GM19328 (cell line): ENCODE data around the gene IL23R.

Source experiments
- ATAC-seq: cut with Tn5 transposase; IDR thresholded peaks from one replicate; pipeline ENCODE4 v1.9.1; 2021; ENCODE audit warnings: mild to moderate bottlenecking, moderate library complexity; ENCODE audit not compliant: unreplicated experiment

Gene IL23R

DNA sequence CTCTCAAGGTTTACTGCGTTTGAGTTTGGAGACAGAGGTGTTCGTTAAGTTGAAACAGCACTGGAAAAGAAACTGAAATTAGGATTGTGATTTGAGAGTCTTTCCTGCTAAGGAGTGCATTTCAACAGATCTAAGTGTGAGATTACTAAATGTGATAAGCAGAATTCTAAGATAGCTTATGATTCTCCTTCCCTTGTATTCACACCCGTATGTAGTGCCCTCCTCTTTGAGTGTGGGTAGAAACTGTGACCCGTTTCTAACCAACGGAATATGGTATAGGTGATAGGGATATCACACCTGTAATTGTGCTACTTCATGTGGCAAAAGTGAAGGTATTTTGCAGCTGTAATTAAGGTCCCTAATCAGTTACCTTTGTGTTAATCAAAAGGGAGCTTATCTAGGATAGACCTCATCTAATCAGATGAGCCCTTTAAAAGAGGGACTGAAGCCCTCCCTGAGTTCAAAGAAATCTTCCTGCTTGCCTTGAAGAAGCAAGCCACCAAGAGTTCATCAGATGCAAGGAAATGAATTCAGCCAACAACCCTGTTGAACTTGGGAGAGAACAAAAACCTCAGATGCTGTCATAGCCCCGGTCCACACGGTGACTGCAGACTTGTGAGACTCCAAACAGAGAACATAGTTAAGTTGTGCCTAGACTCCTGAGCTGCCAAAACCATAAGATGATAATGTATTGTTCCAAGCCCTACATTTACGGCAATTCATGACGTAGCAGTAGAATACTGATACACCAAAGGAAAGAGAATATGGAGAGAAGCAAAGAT lies 128.8 kb downstream of the IL23R start:
- ATAC-seq: no peak

DNA sequence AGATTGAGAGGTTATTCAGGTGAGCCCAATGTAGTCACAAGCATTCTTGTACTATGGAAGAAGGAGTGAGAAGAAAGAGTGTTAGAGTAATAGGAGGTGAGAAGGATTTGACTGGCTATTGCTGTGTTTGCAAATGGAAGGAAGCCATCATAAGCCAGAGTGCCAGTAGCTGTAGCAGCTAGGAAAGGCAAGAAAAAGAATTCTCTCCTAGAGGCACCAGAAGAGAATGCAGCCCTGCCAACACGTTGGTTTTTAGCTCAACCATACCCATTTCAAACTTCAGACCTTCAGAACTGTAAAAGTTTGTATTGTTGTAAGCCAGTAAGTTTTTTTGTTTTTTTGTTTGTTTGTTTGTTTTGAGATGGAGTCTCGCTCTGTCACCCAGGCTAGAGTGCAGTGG lies 132.5 kb downstream of the IL23R start:
- no peak for ATAC-seq

DNA sequence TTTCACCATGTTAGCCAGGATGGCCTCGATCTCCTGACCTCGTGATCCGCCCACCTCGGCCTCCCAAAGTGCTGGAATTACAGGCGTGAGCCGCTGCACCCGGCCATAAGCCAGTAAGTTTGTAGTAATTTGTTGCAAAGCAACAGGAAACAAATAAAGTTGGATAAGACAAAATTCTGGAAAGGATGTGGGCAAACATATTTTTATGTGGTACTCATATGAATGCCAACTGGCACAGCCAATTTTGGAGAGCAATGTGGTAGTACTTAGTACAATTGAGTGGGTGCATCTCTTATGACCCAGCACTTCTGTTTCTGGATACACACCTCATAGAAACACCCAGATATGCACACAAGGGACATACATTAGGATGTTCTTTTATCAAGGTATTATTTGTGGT lies 133.0 kb downstream of the IL23R start:
- no peak for ATAC-seq

DNA sequence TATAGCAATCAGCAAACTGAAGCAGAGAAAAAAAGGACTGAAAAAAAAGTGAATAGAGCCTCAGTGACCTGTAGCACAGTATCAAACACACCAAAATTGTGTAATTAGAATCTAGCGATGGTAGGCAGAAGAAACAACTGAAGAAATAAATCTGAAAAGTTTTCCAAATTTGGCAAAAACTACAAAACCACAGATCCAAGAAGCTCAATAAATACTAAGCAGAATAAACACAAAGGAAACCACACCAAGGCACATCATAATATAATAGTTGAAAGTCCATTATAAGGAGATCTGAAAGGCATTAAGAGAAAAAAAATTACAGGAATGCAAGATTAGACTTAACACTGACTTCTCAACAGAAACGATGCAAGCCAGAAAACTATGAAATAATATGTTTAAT lies 134.3 kb downstream of the IL23R start:
- ATAC-seq: no peak

DNA sequence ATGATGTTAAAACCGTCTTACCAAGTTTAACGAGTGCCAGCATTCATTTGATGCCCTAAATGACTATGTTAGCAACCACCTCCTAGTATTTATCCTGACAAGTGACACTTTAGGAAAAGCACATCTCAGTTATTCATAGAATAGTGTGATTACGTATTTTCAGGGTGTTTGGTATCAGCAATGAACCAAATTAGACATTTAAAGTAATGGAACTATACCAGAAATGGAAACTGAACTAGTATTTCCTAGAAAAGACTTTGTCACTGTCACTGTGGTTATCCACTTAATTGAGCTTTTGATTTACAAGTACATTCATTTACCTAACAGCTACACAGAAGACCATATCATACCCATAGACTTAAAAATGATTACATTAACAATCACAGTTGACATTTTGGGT lies 137.8 kb downstream of the IL23R start:
- ATAC-seq: no peak

DNA sequence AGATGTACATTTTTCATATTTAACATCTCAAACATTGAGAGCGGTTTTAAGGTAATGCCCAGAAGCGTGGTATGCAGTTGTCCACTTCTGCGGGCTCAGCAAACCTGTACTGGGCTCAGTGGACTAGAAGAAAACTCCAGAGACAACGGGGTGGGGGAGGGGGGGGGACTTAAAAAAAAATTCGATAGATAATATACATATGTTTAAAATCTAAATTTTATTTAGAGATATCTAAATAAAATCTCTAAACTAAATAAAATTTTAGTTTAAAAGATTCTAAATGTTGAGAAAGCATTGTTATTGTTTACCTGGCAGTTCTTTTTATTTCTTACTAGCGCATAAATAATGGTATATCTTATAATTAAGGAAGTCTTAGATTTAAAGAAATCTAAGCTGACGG lies 140.3 kb downstream of the IL23R start:
- no peak for ATAC-seq

DNA sequence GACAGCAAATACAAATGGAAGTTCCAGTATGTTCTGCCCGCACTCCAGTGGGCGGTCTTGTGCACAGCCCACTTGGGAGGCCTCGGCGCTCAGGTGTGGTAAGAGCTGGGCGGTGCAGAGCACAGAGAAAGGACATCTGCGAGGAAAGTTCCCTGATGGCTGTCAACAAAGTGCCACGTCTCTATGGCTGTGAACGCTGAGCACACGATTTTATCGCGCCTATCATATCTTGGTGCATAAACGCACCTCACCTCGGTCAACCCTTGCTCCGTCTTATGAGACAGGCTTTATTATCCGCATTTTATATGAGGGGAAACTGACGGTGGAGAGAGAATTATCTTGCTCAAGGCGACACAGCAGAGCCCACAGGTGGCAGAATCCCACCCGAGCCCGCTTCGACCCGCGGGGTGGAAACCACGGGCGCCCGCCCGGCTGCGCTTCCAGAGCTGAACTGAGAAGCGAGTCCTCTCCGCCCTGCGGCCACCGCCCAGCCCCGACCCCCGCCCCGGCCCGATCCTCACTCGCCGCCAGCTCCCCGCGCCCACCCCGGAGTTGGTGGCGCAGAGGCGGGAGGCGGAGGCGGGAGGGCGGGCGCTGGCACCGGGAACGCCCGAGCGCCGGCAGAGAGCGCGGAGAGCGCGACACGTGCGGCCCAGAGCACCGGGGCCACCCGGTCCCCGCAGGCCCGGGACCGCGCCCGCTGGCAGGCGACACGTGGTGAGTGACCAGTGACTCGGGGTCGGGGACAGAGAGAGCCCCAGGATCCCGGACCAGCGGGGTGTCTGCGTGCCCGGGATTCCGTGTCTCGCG lies 141.2 kb downstream of the IL23R start, which contains the start of gene IL12RB2:
Gene IL12RB2, plus strand, starts transcription at position 623 of the 810 bp plus-strand sequence. CDS start 12,496 bp downstream, outside the sequence.
- no peak for ATAC-seq

DNA sequence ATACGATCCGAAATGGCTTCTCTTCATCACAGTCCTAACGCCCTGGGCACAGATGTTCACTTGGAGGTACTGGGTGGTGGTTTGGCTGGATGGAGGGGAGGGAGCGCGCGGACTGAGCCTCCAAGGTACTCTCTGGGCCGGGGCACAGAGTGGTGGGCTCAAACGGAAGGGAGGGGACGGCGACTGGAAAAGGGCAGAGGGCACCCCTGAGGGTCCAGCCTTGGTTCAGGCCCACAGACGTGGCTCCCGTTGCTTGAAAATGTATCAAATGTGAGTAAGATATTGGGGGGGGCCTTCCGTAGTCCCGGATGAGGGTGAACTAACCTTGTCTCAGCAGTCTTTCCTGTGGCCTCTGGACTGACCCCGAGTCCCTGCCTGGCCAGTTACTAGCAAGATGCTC lies 141.9 kb downstream of the IL23R start:
- ATAC-seq: no peak
